GM18505 (cell line): Measurements from ENCODE around the gene RAB7A.
"Not testable (repeated sequence)": the region's sequence is repeated elsewhere in the genome, so short reads cannot be mapped to it uniquely, and the experiment has no call there.

Source experiments
- ATAC-seq: cut with Tn5 transposase; IDR thresholded peaks from one replicate; pipeline ENCODE4 v1.9.1; 2021; ENCODE audit not compliant: unreplicated experiment
- POLR2A ChIP-seq: IDR thresholded peaks from 4 replicates; pipeline ENCODE4 v1.6.1; 2011; ENCODE audit warnings: borderline replicate concordance; ENCODE audit not compliant: insufficient read depth, insufficient read length; ENCODE audit errors: extremely low read depth

Gene RAB7A

GRCh38 chr3:128815318-128816064, 89.5 kb downstream of the RAB7A start:
- TF ChIP-seq POLR2A: no peak
- ATAC-seq: no peak

- TF ChIP-seq POLR2A: no peak
- no peak for ATAC-seq
Measured at GRCh38 chr3:128818186-128818787, 92.3 kb downstream of the RAB7A start.

DNA sequence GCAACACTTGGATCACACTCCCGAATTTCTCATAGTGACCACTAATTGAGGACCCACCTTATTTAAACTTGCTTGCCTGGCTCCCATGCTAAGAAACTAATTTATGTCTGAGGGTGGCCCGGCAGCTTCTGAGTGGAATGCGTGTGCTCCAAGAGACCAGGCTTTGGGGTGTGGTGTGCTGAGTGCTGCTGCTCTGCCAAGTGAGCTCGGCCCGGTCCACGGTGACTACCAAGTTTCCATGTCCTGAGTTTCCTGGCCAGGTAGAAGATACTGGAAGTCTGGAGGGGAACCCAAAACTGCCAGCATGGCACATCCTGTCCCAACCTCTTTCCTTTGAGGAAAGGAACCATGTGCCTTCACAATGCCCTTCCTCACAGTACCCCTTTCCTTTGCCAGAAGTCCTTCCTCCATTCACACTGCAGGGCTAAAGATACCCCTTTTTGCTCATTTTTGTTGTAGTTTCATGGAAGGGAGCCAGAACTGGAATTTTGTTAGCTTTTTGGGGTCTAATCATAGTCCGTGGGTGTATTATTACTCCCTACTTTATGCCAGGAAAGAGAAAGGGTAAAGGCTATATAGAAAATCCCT, 94.4 kb downstream of the RAB7A start:
- ATAC-seq: no peak
- no peak for TF ChIP-seq POLR2A

DNA sequence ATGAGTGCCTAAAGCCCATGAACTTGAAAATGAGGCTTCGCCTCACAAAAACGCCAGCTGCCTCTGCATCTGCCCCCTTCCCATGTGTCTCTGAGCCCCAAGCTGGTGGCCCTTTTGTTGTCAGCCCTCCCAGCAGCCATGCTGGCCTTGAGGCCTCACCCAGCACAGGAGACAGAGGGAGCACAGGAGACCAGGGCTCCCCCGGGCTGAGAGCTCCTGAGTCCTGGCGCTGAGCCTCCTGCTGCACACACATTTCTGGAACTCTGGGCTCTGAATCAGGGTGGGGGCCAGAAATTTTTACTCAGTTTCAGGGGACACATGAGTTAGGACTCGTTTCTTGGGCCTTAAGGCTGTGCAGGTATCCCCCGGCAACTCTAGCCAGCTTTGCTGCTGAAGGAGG, 97.0 kb downstream of the RAB7A start:
- ATAC-seq: no peak
- TF ChIP-seq POLR2A: no peak

- ATAC-seq: no peak
Measured at GRCh38 chr3:128823631-128824030, 97.6 kb downstream of the RAB7A start.

GRCh38 chr3:128824132-128824850, 98.3 kb downstream of the RAB7A start:
- ATAC-seq: no peak

More at GRCh38 chr3:128823631-128824030, 97.6 kb downstream of the RAB7A start:
- TF ChIP-seq POLR2A: no peak

DNA sequence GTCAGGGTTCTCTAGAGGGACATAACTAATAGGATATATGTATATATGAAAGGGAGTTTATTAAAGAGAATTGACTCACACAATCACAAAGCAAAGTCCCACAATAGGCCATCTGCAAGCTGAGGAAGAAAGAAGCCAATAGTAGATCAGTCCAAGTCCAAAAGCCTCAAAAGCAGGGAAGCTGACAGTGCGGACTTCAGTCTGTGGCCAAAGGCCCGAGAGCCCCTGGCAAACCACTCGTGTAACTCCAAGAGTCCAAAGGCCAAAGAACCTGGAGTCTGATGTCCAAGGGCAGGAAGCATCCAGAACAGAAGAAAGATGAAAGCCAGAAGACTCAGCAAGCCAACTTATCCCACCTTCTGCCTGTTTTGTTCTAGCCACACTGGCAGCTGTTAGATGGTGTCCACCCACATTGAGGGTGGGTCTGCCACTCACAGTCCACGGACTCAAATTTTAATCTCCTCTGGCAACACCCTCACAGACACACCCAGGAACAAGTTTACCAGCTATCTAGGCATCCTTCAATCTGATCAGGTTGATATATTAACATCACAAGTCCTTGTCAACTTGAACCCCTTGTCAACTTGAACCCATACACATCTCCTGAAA, 99.2 kb downstream of the RAB7A start:
- no peak for ATAC-seq
- TF ChIP-seq POLR2A: no peak

More at GRCh38 chr3:128824132-128824850, 98.3 kb downstream of the RAB7A start:
- no peak for TF ChIP-seq POLR2A

DNA sequence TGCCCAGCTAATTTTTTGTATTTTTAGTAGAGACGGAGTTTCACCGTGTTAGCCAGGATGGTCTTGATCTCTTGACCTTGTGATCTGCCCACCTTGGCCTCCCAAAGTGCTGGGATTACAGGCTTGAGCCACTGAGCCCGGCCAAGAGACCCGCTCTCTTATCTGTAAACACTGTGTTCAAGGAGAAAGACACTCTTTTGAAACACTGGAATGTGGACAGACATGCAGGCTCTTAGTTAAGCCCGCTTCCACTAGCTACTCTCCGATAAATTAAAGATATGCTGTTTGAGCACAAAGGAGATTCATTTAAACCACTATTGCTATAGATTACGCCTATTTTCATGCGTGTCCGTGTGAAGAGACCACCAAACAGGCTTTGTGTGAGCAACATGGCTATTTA, 103.1 kb downstream of the RAB7A start:
- ATAC-seq: not testable (repeated sequence)

- ATAC-seq: not testable (repeated sequence)
Measured at GRCh38 chr3:128829925-128830625, 104.1 kb downstream of the RAB7A start.

DNA sequence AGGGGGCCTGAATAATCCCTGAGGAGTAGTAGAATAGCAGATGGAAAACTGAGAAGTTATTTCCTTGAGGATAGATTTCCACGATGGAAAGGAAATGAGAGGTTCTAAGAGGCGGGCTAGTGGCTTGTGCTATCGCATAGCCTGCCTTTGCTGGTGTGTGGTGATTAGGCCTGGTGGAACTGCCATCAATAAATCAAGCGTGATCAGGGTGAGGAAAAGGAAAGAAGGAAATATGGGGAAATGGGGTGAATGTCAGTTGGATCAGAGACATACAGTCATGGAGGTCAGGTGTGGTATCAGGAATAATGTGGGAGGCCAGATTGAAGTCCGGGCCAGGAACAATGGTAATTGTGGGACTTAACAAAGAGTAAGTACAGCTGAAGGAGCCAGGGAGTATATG, 104.8 kb downstream of the RAB7A start:
- not testable (repeated sequence) for ATAC-seq

GRCh38 chr3:128832979-128833378, 107.0 kb downstream of the RAB7A start:
- ATAC-seq: not testable (repeated sequence)

DNA sequence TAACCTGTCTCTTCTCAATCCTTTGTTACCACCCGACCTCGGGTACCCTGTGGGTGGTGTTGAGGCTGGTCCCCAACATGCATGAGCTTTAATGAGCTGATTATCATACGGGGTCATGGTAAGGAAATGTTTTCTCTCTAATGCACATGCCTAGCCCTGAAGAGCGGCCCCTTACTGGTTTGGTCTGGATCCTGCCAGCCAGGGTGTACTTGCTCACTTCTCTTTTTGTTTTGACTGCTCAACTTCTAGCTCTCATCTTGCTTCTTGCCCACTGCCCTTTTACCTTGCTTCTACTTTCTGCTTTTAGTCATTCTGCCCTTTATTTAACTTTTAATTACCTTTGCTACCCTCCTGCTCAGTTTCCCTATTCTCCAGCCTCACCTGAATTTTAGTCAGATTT, 109.1 kb downstream of the RAB7A start:
- TF ChIP-seq POLR2A: no peak
- ATAC-seq: no peak
